Muscle of arm (tissue), 12 donors: ENCODE data around the gene GDPGP1. TPM values are rescaled to one million over a fixed set of nuclear protein-coding genes. Genes with fewer than 3 reads are reported as not detected.
"Not testable (repeated sequence)": the region's sequence is repeated elsewhere in the genome, so short reads cannot be mapped to it uniquely, and the experiment has no call there.

Experiments
- DNase-seq: peaks from one replicate; pipeline ENCODE4 v3.0.0-alpha.2; 2013
- polyA plus RNA-seq, 12 donors: library from polyadenylated mRNA; unstranded; fragments of 120-200 nt; gene quantifications; one replicate each; pipeline ENCODE4 v1.2.1, GENCODE V29; 2013; ENCODE audit not compliant: insufficient read length in 12 of 12

Gene GDPGP1
- polyA plus RNA-seq, 12 donors, result 1.4 to 3.1 (median 2.1) TPM; not detected in 2

GRCh38 chr15:90257776-90258175 lies 23.8 kb downstream of the GDPGP1 start:
- no peak for DNase-seq

- DNase-seq, result no peak
Measured at GRCh38 chr15:90259524-90259923, 25.5 kb downstream of the GDPGP1 start.

- not testable (repeated sequence) for DNase-seq
Measured at GRCh38 chr15:90260731-90261130, 26.7 kb downstream of the GDPGP1 start.

GRCh38 chr15:90261811-90262210 lies 27.8 kb downstream of the GDPGP1 start:
- no peak for DNase-seq

- no peak for DNase-seq
Measured at GRCh38 chr15:90262426-90262825, 28.4 kb downstream of the GDPGP1 start.

- no peak for DNase-seq
Measured at GRCh38 chr15:90264671-90265070, 30.7 kb downstream of the GDPGP1 start.

- DNase-seq, result peak; percentile 94
Measured at GRCh38 chr15:90265271-90266060, 31.5 kb downstream of the GDPGP1 start, which contains the start of gene NGRN. NGRN (plus strand) TSS chr15:90265672; CDS start chr15:90265713, 41 bp downstream.

GRCh38 chr15:90266061-90266431 lies 32.0 kb downstream of the GDPGP1 start:
- DNase-seq, result no peak

GRCh38 chr15:90266485-90266884 lies 32.5 kb downstream of the GDPGP1 start:
- no peak for DNase-seq

GRCh38 chr15:90268415-90268814 lies 34.4 kb downstream of the GDPGP1 start:
- DNase-seq, result no peak

GRCh38 chr15:90270502-90271150 lies 36.6 kb downstream of the GDPGP1 start:
- no peak for DNase-seq

GRCh38 chr15:90271459-90272166 lies 37.6 kb downstream of the GDPGP1 start:
- no peak for DNase-seq

- not testable (repeated sequence) for DNase-seq
Measured at GRCh38 chr15:90278467-90278866, 44.5 kb downstream of the GDPGP1 start.

GRCh38 chr15:90280743-90281142 lies 46.7 kb downstream of the GDPGP1 start:
- not testable (repeated sequence) for DNase-seq

- DNase-seq, result not testable (repeated sequence)
Measured at GRCh38 chr15:90281637-90282036, 47.6 kb downstream of the GDPGP1 start.

- DNase-seq, result no peak
Measured at GRCh38 chr15:90286678-90287077, 52.7 kb downstream of the GDPGP1 start.

GRCh38 chr15:90287101-90287500 lies 53.1 kb downstream of the GDPGP1 start:
- no peak for DNase-seq

- no peak for DNase-seq
Measured at GRCh38 chr15:90287946-90288345, 53.9 kb downstream of the GDPGP1 start.

GRCh38 chr15:90291679-90292356 lies 57.8 kb downstream of the GDPGP1 start:
- DNase-seq, result no peak

- DNase-seq, result not testable (repeated sequence)
Measured at GRCh38 chr15:90293040-90293810, 59.2 kb downstream of the GDPGP1 start.

GRCh38 chr15:90294159-90294558 lies 60.1 kb downstream of the GDPGP1 start:
- DNase-seq, result no peak
